ENCODE results near the gene GBX1.

GRCh38 chr7:151188252-151188542 lies 20.7 kb upstream of the GBX1 start:
- no peak for TF ChIP-seq CTCF (IDR thresholded peaks at IDR 0.05)
- no peak for TF ChIP-seq POLR2A (IDR thresholded peaks at IDR 0.05)
- no peak for TF ChIP-seq POLR2AphosphoS5 (IDR thresholded peaks at IDR 0.05)

Data from breast epithelium (tissue), 3 donors.